Ascending aorta (tissue), 2 donors: ENCODE data around the gene ZCCHC9. TPM values are rescaled to one million over a fixed set of nuclear protein-coding genes. Genes with fewer than 3 reads are reported as not detected.
"Not testable (repeated sequence)": the region's sequence is repeated elsewhere in the genome, so short reads cannot be mapped to it uniquely, and the experiment has no call there.

Experiments
- DNase-seq, 2 donors: peaks; one replicate each; pipeline ENCODE4 v3.0.0-alpha.2; 2019; ENCODE audit warnings: low spot score in 2 of 2
- H3K27ac ChIP-seq, 2 donors: fragments of 200-600 bp; sonication (generic); one replicate each; pipeline ENCODE4 v1.5.1; 2016 to 2017; ENCODE audit warnings: mild to moderate bottlenecking in 1 of 2
- H3K27me3 ChIP-seq: fragments of 200-600 bp; sonication (generic); one replicate; pipeline ENCODE4 v1.5.1; 2017
- H3K36me3 ChIP-seq, 2 donors: fragments of 200-600 bp; sonication (generic); one replicate each; pipeline ENCODE4 v1.5.1; 2016
- H3K4me1 ChIP-seq, 2 donors: fragments of 200-600 bp; sonication (generic); one replicate each; pipeline ENCODE4 v1.5.1; 2016 to 2017; ENCODE audit warnings: mild to moderate bottlenecking in 1 of 2
- H3K4me3 ChIP-seq, 2 donors: fragments of 200-600 bp; sonication (generic); one replicate each; pipeline ENCODE4 v1.5.1; 2016 to 2017; ENCODE audit warnings: mild to moderate bottlenecking in 1 of 2
- H3K9me3 ChIP-seq, 2 donors: fragments of 200-600 bp; sonication (generic); one replicate each; pipeline ENCODE4 v1.5.1; 2016
- intact Hi-C: fragments of 100-400 bp; cut with DNase I; formaldehyde crosslinking; loops from one replicate; pipeline ENCODE4 v1.15.1; 2023
- total RNA-seq: library from RNA; depleted of rRNA; stranded (reverse); fragments of >200 nt; gene quantifications from one replicate; pipeline ENCODE4 v1.1.0, GENCODE V29; 2016
- TF ChIP-seq, protein P1 (sequence below), 3 experiments: fragments of 200-600 bp in 2 of 3; fragments of 450-650 bp in 1 of 3; sonication (generic) in 2 of 3; IDR thresholded peaks; one replicate each; pipeline ENCODE4 v1.5.1; 2016 to 2019; ENCODE audit warnings: antibody characterized with exemption in 3 of 3, mild to moderate bottlenecking in 1 of 3, moderate library complexity in 1 of 3

The ZCCHC9 gene
- total RNA-seq, 1 donor from 2014 or later = 10.5 TPM

DNA sequence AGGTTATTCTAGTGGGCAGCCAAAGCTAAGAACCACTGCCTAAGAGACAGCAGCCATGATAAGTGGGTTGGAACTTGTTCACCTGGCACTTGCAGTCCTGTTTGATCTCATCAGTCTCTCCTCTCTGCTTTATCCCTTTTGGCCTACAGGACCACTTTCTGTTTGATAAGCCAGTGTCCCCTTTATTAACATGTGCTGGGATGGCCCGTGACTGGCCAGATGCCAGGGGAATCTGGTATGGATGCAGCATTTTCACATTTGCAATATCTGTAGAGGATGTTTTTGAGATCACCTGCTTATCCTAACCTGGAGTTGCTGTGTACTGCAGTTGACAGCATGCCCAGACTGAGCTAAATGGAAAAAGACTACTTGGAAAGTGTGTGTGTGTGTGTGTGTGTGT, 44.6 kb upstream of the ZCCHC9 start:
- H3K27ac ChIP-seq = no peak overlapping the region
- peaks cover 41 to 97% of the 10 kb centered on the region in 2 donors for H3K36me3 ChIP-seq
- TF ChIP-seq, protein P1, sequence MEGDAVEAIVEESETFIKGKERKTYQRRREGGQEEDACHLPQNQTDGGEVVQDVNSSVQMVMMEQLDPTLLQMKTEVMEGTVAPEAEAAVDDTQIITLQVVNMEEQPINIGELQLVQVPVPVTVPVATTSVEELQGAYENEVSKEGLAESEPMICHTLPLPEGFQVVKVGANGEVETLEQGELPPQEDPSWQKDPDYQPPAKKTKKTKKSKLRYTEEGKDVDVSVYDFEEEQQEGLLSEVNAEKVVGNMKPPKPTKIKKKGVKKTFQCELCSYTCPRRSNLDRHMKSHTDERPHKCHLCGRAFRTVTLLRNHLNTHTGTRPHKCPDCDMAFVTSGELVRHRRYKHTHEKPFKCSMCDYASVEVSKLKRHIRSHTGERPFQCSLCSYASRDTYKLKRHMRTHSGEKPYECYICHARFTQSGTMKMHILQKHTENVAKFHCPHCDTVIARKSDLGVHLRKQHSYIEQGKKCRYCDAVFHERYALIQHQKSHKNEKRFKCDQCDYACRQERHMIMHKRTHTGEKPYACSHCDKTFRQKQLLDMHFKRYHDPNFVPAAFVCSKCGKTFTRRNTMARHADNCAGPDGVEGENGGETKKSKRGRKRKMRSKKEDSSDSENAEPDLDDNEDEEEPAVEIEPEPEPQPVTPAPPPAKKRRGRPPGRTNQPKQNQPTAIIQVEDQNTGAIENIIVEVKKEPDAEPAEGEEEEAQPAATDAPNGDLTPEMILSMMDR (IDR thresholded peaks at IDR 0.05) = no peak
- no peaks in the 10 kb centered on the region for H3K9me3 ChIP-seq
- no peaks in the 10 kb centered on the region for H3K4me1 ChIP-seq
- H3K27me3 ChIP-seq = no peaks in the 10 kb centered on the region
- intact Hi-C loops = no loop called here
- no peak overlapping the region for H3K4me3 ChIP-seq
- DNase-seq = no peak

DNA sequence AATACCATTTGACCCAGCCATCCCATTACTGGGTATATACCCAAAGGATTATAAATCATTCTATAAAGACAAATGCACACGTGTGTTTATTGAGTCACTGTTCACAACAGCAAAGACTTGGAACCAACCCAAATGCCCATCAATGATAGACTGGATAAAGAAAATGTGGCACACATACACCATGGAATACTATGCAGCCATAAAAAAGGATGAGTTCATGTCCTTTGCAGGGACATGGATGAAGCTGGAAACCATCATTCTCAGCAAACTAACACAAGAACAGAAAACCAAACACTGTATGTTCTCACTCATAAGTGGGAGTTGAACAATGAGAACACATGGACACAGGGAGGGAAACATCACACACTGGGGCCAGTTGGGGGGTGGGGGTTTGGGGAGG, 38.6 kb upstream of the ZCCHC9 start:
- H3K9me3 ChIP-seq, H3K4me3 ChIP-seq, H3K4me1 ChIP-seq, H3K27me3 ChIP-seq, DNase-seq, intact Hi-C loops, H3K27ac ChIP-seq: not testable (repeated sequence)
- peaks cover 25 to 86% of the 10 kb centered on the region in 2 donors for H3K36me3 ChIP-seq

DNA sequence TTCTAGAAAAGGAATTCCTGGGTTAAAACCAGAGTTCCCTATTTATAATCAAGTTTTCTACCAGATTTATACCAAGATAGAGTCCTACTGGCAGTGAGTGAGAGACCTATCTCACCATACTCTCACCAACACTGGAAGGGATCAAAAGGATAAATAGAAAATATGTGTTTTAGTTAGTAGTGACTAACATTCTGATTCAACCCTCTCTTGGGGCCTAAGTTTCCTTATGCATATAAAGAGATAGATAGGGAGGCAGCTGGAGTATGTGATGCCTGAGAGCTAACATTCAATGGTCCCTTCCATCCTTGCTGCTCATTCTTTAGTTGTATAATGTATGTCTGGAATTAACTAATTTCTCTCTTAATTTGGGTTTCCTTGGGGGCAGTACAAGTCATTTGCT, 36.3 kb upstream of the ZCCHC9 start:
- peaks cover 4 to 84% of the 10 kb centered on the region in 2 donors for H3K36me3 ChIP-seq
- intact Hi-C loops = no loop called here
- no peak overlapping the region for H3K4me3 ChIP-seq
- no peak for DNase-seq
- peaks cover 0 to 7% of the 10 kb centered on the region in 2 donors for H3K9me3 ChIP-seq
- H3K4me1 ChIP-seq = no peaks in the 10 kb centered on the region
- TF ChIP-seq, protein P1 (IDR thresholded peaks at IDR 0.05) = no peak
- H3K27ac ChIP-seq = no peak overlapping the region
- H3K27me3 ChIP-seq = no peaks in the 10 kb centered on the region

DNA sequence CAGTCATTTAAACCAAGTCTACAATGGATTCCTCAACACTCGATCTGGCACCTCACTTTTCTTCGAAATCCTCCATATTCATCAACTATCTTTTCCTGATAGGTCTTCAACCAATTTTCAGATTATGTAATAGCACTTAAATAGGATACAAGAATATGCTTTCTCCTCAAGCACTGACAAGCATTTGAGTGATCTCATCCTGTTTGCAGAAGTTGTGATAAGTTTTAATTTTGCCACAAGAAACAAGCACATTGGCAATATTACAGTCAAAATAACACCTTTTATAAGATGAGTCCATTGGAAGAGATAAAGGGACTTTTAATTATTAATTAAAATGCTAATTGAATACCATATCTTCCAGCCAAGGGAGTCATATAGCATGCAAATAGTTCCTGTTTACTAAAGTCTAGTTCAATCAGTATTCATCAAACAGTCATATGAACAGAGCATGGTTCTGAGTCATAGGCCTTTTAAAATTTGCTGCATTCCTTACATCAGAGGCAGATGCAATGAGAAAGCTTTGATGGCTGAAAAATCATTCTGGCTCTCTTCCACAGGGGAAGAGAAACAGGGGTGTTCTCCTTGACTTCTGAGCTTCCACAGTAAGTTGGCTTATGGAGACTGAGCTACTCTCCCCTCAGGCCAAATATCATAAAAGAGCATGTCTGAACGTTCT, 32.7 kb upstream of the ZCCHC9 start:
- no peak for DNase-seq

DNA sequence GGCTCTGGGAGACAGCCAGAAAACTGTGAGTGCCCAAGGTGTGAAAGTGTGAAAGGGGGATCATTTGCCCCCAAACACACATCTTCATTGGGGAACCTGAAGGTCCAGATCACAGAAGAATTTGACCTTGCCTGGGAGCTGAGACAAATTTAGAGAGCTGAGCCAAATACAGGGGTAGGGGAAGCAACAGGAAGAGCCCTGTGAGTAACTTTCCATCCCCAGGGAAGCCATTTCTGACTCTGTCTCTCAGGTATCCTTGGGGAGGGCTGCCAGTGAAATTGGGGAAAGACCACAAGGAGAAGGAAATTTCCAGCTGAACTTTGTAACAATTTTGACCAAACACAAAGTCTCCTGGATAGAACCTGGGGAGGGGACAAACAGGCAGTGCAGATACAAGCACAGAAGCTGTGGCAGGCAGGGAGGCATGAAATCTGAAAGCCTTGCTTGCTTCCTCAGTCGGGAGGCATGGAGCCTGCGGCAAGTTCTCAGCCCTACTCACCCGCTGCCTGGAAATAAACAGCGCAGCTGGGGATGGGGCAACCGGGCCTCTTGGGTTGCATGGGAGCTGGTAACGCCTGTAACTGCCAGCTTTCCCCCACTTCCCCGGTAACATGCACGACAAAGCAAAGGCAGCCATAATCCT, 31.5 kb upstream of the ZCCHC9 start:
- Histone ChIP-seq H3K27me3 (no peaks in the 10 kb centered on the region), H3K4me3 (no peak overlapping the region), H3K27ac (no peak overlapping the region), H3K36me3 (peaks cover 0 to 62% of the 10 kb centered on the region in 2 donors), H3K9me3 (peaks cover 4 to 54% of the 10 kb centered on the region in 2 donors), H3K4me1 (no peaks in the 10 kb centered on the region)
- DNase-seq = no peak
- TF ChIP-seq, protein P1 (IDR thresholded peaks at IDR 0.05) = no peak
- intact Hi-C loops = no loop called here

More for the DNA sequence above, 32.7 kb upstream of the ZCCHC9 start:
- Histone ChIP-seq H3K4me1 (no peaks in the 10 kb centered on the region), H3K9me3 (peaks cover 1 to 42% of the 10 kb centered on the region in 2 donors), H3K4me3 (no peak overlapping the region), H3K27me3 (no peaks in the 10 kb centered on the region), H3K36me3 (peaks cover 0 to 70% of the 10 kb centered on the region in 2 donors), H3K27ac (no peak overlapping the region)
- TF ChIP-seq, protein P1 (IDR thresholded peaks at IDR 0.05) = no peak
- intact Hi-C loops = no loop called here

DNA sequence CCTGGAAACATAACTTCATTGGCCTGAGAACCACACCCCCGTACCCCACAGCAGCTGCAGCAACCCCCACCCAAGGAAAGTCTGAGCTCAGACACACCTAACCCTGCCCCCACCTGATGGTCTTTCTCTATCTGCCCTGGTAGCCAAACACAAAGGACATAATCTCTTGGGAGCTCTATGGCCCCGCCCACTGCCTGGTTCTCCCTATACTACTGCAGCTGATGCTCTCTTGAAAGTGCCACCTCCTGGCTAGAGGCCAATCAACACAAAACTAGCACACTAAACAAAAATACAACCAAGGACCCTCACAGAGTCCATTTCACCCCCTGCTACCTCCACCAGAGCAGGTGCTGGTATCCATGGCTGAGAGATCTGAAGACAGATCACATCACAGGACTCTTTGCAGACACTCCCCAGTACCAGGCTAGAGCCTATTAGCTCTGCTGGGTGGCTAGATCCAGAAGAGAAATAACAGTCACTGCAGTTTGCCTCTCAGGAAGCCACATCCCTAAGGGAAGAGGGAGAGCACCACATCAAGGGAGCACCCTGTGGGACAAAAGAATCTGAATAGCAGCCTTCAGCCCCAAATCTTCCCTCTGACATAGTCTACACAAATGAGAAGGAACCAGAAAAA, 30.9 kb upstream of the ZCCHC9 start:
- H3K27me3 ChIP-seq, H3K27ac ChIP-seq, H3K4me3 ChIP-seq, intact Hi-C loops, DNase-seq, H3K4me1 ChIP-seq: not testable (repeated sequence)
- Histone ChIP-seq H3K9me3 (peaks cover 4 to 60% of the 10 kb centered on the region in 2 donors), H3K36me3 (peaks cover 0 to 55% of the 10 kb centered on the region in 2 donors)
